HEK293 (cell line): ENCODE results near the gene RPL23.

Experiments
- CTCF ChIA-PET: fragments of 350-600 bp; formaldehyde crosslinking; extraction: SDS; loops from one replicate; lab custom pipeline; 2021; ENCODE audit warnings: antibody characterized with exemption; lab: Yijun Ruan, JAX
- POLR2A ChIA-PET: fragments of 300-600 bp; formaldehyde crosslinking; extraction: SDS; loops from one replicate; lab custom pipeline; 2020; ENCODE audit warnings: antibody characterized with exemption, inconsistent platforms; lab: Yijun Ruan, JAX
- H3K27ac ChIP-seq: fragments of 200-500 bp; sonication (Bioruptor generic); 2 replicates; pipeline ENCODE4 v1.5.1; 2014; ENCODE audit warnings: low read depth, low read length, control low read depth, inconsistent platforms; ENCODE audit errors: extremely low read depth
- H3K36me3 ChIP-seq, 2 experiments: fragments of 200-500 bp in 1 of 2; sonication (Bioruptor generic) in 1 of 2; 1 replicate in 1 of 2; 2 replicates in 1 of 2; pipeline ENCODE4 v1.5.1; 2014 to 2017; ENCODE audit warnings: inconsistent platforms in 2 of 2, low read length in 2 of 2; ENCODE audit not compliant: control insufficient read depth in 2 of 2, insufficient read depth in 1 of 2
- H3K4me1 ChIP-seq: fragments of 200-500 bp; sonication (Bioruptor generic); 2 replicates; pipeline ENCODE4 v1.5.1; 2014; ENCODE audit warnings: mild to moderate bottlenecking, low read length, inconsistent platforms; ENCODE audit not compliant: control insufficient read depth, insufficient read depth
- H3K4me3 ChIP-seq: 2 replicates; pipeline ENCODE4 v1.5.1; 2011; ENCODE audit warnings: low read depth, mild to moderate bottlenecking, control low read depth, low read length, moderate library complexity
- H3K9me3 ChIP-seq: fragments of 200-500 bp; sonication (Bioruptor generic); 2 replicates; pipeline ENCODE4 v1.5.1; 2014; ENCODE audit warnings: low read depth, low read length, inconsistent platforms; ENCODE audit not compliant: control insufficient read depth, insufficient read depth
- HOXD13 ChIP-seq: sonication (generic); formaldehyde crosslinking; IDR thresholded peaks from 2 replicates; pipeline ENCODE4 v1.8.0; 2022; ENCODE audit warnings: missing genetic modification reagents, borderline replicate concordance
- KLF10 ChIP-seq: fragments of 450-650 bp; IDR thresholded peaks from 2 replicates; pipeline ENCODE4 v1.5.1; 2018; ENCODE audit warnings: missing biosample characterization, mild to moderate bottlenecking, missing genetic modification characterization
- MEIS1 ChIP-seq: sonication (generic); formaldehyde crosslinking; IDR thresholded peaks from 2 replicates; pipeline ENCODE4 v1.8.1; 2022; ENCODE audit warnings: missing genetic modification reagents, mild to moderate bottlenecking, borderline replicate concordance
- SALL2 ChIP-seq: fragments of 450-650 bp; formaldehyde crosslinking; IDR thresholded peaks from 2 replicates; pipeline ENCODE4 v1.5.0; 2017; ENCODE audit warnings: missing biosample characterization, mild to moderate bottlenecking, missing genetic modification characterization, borderline replicate concordance
- TRIM28 ChIP-seq: IDR thresholded peaks from 2 replicates; pipeline ENCODE4 v1.6.1; 2011; ENCODE audit warnings: low read length, control low read depth, borderline replicate concordance
- ZEB2 ChIP-seq: fragments of 450-650 bp; formaldehyde crosslinking; IDR thresholded peaks from 2 replicates; pipeline ENCODE4 v1.5.1; 2016; ENCODE audit warnings: missing biosample characterization, missing genetic modification characterization
- ZFP37 ChIP-seq: fragments of 450-650 bp; formaldehyde crosslinking; IDR thresholded peaks from 2 replicates; pipeline ENCODE4 v1.5.1; 2016; ENCODE audit warnings: missing biosample characterization, missing genetic modification characterization
- ZIC2 ChIP-seq: fragments of 450-650 bp; formaldehyde crosslinking; IDR thresholded peaks from 2 replicates; pipeline ENCODE4 v1.5.1; 2016; ENCODE audit warnings: missing biosample characterization, missing genetic modification characterization
- ZNF10 ChIP-seq: fragments of 450-650 bp; formaldehyde crosslinking; IDR thresholded peaks from 2 replicates; pipeline ENCODE4 v1.5.1; 2017; ENCODE audit warnings: missing biosample characterization, missing genetic modification characterization
- ZNF132 ChIP-seq: fragments of 450-650 bp; formaldehyde crosslinking; IDR thresholded peaks from 2 replicates; pipeline ENCODE4 v1.5.1; 2017; ENCODE audit warnings: missing biosample characterization, missing genetic modification characterization, borderline replicate concordance
- ZNF174 ChIP-seq: fragments of 450-650 bp; formaldehyde crosslinking; IDR thresholded peaks from 2 replicates; pipeline ENCODE4 v1.5.0; 2017; ENCODE audit warnings: missing biosample characterization, mild to moderate bottlenecking, missing genetic modification characterization
- ZNF223 ChIP-seq: fragments of 450-650 bp; formaldehyde crosslinking; IDR thresholded peaks from 2 replicates; pipeline ENCODE4 v1.5.1; 2016; ENCODE audit warnings: missing biosample characterization, missing genetic modification characterization
- ZNF24 ChIP-seq: fragments of 450-650 bp; formaldehyde crosslinking; IDR thresholded peaks from 2 replicates; pipeline ENCODE4 v1.5.1; 2016; ENCODE audit warnings: missing biosample characterization, missing genetic modification characterization
- ZNF302 ChIP-seq: fragments of 450-650 bp; formaldehyde crosslinking; IDR thresholded peaks from 2 replicates; pipeline ENCODE4 v1.5.1; 2016; ENCODE audit warnings: missing biosample characterization, missing genetic modification characterization, low read depth
- ZNF311 ChIP-seq: fragments of 450-650 bp; formaldehyde crosslinking; IDR thresholded peaks from 2 replicates; pipeline ENCODE4 v1.5.1; 2017; ENCODE audit warnings: missing biosample characterization, missing genetic modification characterization, borderline replicate concordance
- ZNF324 ChIP-seq: fragments of 450-650 bp; formaldehyde crosslinking; IDR thresholded peaks from 2 replicates; pipeline ENCODE4 v1.5.1; 2016; ENCODE audit warnings: missing biosample characterization, missing genetic modification characterization
- ZNF37A ChIP-seq: fragments of 450-650 bp; IDR thresholded peaks from 2 replicates; pipeline ENCODE4 v1.5.1; 2018; ENCODE audit warnings: missing biosample characterization, missing genetic modification characterization
- ZNF394 ChIP-seq: fragments of 450-650 bp; formaldehyde crosslinking; IDR thresholded peaks from 2 replicates; pipeline ENCODE4 v1.5.1; 2016; ENCODE audit warnings: missing biosample characterization, missing genetic modification characterization, mild to moderate bottlenecking, moderate library complexity, borderline replicate concordance
- ZNF423 ChIP-seq: fragments of 450-650 bp; formaldehyde crosslinking; IDR thresholded peaks from 2 replicates; pipeline ENCODE4 v1.5.1; 2016; ENCODE audit warnings: missing biosample characterization, missing genetic modification characterization
- ZNF48 ChIP-seq: fragments of 450-650 bp; formaldehyde crosslinking; IDR thresholded peaks from 2 replicates; pipeline ENCODE4 v1.5.1; 2016; ENCODE audit warnings: missing biosample characterization, missing genetic modification characterization
- ZNF555 ChIP-seq: fragments of 450-650 bp; formaldehyde crosslinking; conservative IDR thresholded peaks from 2 replicates; pipeline ENCODE4 v1.5.1; 2017; ENCODE audit warnings: missing biosample characterization, mild to moderate bottlenecking, missing genetic modification characterization, inconsistent platforms
- ZNF654 ChIP-seq: fragments of 450-650 bp; formaldehyde crosslinking; IDR thresholded peaks from 2 replicates; pipeline ENCODE4 v1.5.1; 2016; ENCODE audit warnings: low read depth, missing biosample characterization, missing genetic modification characterization
- ZNF664 ChIP-seq: fragments of 450-650 bp; formaldehyde crosslinking; IDR thresholded peaks from 2 replicates; pipeline ENCODE4 v1.5.1; 2016; ENCODE audit warnings: missing biosample characterization, missing genetic modification characterization
- ZNF776 ChIP-seq: fragments of 450-650 bp; formaldehyde crosslinking; IDR thresholded peaks from 2 replicates; pipeline ENCODE4 v1.5.0; 2017; ENCODE audit warnings: missing biosample characterization, missing genetic modification characterization, borderline replicate concordance
- ZNF830 ChIP-seq: fragments of 450-650 bp; IDR thresholded peaks from 2 replicates; pipeline ENCODE4 v1.5.0; 2018; ENCODE audit warnings: missing biosample characterization, missing genetic modification characterization, low read depth, mild to moderate bottlenecking, moderate library complexity
- ZNF837 ChIP-seq: fragments of 450-650 bp; formaldehyde crosslinking; IDR thresholded peaks from 2 replicates; pipeline ENCODE4 v1.5.1; 2016; ENCODE audit warnings: missing biosample characterization, missing genetic modification characterization
- ZXDB ChIP-seq: fragments of 450-650 bp; formaldehyde crosslinking; IDR thresholded peaks from 2 replicates; pipeline ENCODE4 v1.5.1; 2016; ENCODE audit warnings: missing biosample characterization, missing genetic modification characterization
- TF ChIP-seq, protein P1 (sequence below): fragments of 450-650 bp; formaldehyde crosslinking; IDR thresholded peaks from 2 replicates; pipeline ENCODE4 v1.5.1; 2016; ENCODE audit warnings: missing biosample characterization, missing genetic modification characterization
- TF ChIP-seq, protein P2 (sequence below): fragments of 450-650 bp; formaldehyde crosslinking; IDR thresholded peaks from 2 replicates; pipeline ENCODE4 v1.5.1; 2016; ENCODE audit warnings: missing biosample characterization, missing genetic modification characterization
- TF ChIP-seq, protein P3 (sequence below): fragments of 450-650 bp; formaldehyde crosslinking; IDR thresholded peaks from 2 replicates; pipeline ENCODE4 v1.5.1; 2016; ENCODE audit warnings: missing biosample characterization, missing genetic modification characterization, borderline replicate concordance
- TF ChIP-seq, protein P4 (sequence below): fragments of 450-650 bp; formaldehyde crosslinking; IDR thresholded peaks from 2 replicates; pipeline ENCODE4 v1.5.1; 2016; ENCODE audit warnings: missing biosample characterization, missing genetic modification characterization
- TF ChIP-seq, protein P5 (sequence below): fragments of 450-650 bp; formaldehyde crosslinking; IDR thresholded peaks from 2 replicates; pipeline ENCODE4 v1.5.1; 2016; ENCODE audit warnings: missing biosample characterization, missing genetic modification characterization

RPL23 gene

DNA sequence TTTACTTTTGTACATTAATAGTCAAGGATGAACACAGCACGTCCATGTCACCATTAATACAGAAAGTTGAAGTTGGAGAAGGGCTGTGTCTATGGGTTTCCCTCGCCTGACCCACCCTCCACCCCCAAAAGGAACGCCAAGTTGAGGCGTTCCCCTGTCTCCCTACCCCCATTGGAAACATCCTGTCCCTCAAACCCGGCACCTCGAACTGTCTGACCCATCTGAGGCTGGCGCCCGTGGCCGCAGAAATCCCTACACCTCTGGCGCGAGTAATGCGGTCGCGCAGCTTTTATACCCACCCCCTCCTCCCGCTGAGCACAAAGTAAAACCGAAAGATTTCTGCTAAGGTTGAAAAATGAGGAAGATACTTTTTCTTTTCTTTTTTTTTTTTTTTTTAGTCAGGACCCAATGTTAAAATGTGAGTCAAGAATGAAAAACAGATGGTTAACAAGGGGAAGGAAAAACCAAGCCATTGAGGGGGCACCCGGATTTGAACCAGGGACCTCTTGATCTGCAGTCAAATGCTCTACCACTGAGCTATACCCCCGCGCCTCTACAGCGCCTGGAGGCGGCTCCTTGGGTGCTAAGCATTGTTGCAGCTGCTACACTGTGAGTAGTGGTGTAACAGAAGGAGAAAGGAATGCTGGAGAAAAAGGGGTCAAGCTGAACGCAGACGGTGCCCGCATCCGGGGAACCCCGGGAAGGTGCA lies 15.4 kb upstream of the RPL23 start:
- H3K36me3 ChIP-seq = no peaks in the 10 kb centered on the region
- peak overlapping the region; percentile 94 for H3K4me3 ChIP-seq
- ChIA-PET POLR2A (interaction anchor here (0.5 to 4.1 kb wide), 24 partner anchors 8 to 510 kb away, joined by 3 to 62 read pairs (median 8); partner anchors contain the start of genes LASP1NB, PIP4K2B, PLXDC1 and PSMB3), CTCF (interaction anchor here (0.7 to 5.8 kb wide), 5 partner anchors 15 to 1940 kb away, joined by 3 to 24 read pairs (median 4); partner anchors contain the start of gene RPL23)
- peaks cover 9% of the 10 kb centered on the region for H3K4me1 ChIP-seq
- no peaks in the 10 kb centered on the region for H3K9me3 ChIP-seq
- peak overlapping the region; percentile 96 for H3K27ac ChIP-seq
- TF ChIP-seq ZNF174 (tag by site-specific recombination) (no peak), ZNF664 (tag by site-specific recombination) (no peak), MEIS1 (CRISPR knock-in tag) (no peak), ZNF776 (no peak), ZNF132 (tag by site-specific recombination) (no peak), ZNF10 (tag by site-specific recombination) (peak; percentile 58), ZNF654 (0 out of 2 replicates have a peak, but pooled peaks have one; percentile 6), ZXDB (tag by site-specific recombination) (no peak; the same call in 1 of the 2 replicates), HOXD13 (CRISPR knock-in tag) (no peak), ZEB2 (tag by site-specific recombination) (peak; percentile 78), SALL2 (no peak), ZNF37A (tag by site-specific recombination) (peak; percentile 50; the same call in 1 of the 2 replicates), ZNF837 (tag by site-specific recombination) (no peak), ZIC2 (tag by site-specific recombination) (peak; percentile 45; the same call in 1 of the 2 replicates), ZNF311 (no peak), ZNF24 (tag by site-specific recombination) (0 out of 2 replicates have a peak, but pooled peaks have one; percentile 57), ZNF223 (tag by site-specific recombination) (no peak), KLF10 (tag by site-specific recombination) (peak; percentile 95), ZNF555 (tag by site-specific recombination) (no peak), ZNF394 (tag by site-specific recombination) (peak; percentile 61; the same call in 1 of the 2 replicates), ZNF48 (tag by site-specific recombination) (no peak), ZNF423 (tag by site-specific recombination) (no peak), TRIM28 (no peak; the same call in none of the 2 replicates), ZNF302 (tag by site-specific recombination) (no peak), ZNF830 (tag by site-specific recombination) (no peak), ZNF324 (tag by site-specific recombination) (no peak; the same call in none of the 2 replicates), ZFP37 (tag by site-specific recombination) (peak; percentile 88)
- TF ChIP-seq, protein P1, sequence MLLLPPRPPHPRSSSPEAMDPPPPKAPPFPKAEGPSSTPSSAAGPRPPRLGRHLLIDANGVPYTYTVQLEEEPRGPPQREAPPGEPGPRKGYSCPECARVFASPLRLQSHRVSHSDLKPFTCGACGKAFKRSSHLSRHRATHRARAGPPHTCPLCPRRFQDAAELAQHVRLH = peak; percentile 76
- TF ChIP-seq, protein P2, sequence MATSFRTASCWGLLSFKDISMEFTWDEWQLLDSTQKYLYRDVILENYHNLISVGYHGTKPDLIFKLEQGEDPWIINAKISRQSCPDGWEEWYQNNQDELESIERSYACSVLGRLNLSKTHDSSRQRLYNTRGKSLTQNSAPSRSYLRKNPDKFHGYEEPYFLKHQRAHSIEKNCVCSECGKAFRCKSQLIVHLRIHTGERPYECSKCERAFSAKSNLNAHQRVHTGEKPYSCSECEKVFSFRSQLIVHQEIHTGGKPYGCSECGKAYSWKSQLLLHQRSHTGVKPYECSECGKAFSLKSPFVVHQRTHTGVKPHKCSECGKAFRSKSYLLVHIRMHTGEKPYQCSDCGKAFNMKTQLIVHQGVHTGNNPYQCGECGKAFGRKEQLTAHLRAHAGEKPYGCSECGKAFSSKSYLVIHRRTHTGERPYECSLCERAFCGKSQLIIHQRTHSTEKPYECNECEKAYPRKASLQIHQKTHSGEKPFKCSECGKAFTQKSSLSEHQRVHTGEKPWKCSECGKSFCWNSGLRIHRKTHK (tag by site-specific recombination) = no peak
- TF ChIP-seq, protein P3, sequence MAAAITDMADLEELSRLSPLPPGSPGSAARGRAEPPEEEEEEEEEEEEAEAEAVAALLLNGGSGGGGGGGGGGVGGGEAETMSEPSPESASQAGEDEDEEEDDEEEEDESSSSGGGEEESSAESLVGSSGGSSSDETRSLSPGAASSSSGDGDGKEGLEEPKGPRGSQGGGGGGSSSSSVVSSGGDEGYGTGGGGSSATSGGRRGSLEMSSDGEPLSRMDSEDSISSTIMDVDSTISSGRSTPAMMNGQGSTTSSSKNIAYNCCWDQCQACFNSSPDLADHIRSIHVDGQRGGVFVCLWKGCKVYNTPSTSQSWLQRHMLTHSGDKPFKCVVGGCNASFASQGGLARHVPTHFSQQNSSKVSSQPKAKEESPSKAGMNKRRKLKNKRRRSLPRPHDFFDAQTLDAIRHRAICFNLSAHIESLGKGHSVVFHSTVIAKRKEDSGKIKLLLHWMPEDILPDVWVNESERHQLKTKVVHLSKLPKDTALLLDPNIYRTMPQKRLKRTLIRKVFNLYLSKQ (tag by site-specific recombination) = no peak
- TF ChIP-seq, protein P4, sequence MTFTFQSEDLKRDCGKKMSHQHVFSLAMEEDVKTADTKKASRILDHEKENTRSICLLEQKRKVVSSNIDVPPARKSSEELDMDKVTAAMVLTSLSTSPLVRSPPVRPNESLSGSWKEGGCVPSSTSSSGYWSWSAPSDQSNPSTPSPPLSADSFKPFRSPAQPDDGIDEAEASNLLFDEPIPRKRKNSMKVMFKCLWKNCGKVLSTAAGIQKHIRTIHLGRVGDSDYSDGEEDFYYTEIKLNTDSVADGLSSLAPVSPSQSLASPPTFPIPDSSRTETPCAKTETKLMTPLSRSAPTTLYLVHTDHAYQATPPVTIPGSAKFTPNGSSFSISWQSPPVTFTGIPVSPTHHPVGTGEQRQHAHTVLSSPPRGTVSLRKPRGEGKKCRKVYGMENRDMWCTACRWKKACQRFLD = no peak
- TF ChIP-seq, protein P5, sequence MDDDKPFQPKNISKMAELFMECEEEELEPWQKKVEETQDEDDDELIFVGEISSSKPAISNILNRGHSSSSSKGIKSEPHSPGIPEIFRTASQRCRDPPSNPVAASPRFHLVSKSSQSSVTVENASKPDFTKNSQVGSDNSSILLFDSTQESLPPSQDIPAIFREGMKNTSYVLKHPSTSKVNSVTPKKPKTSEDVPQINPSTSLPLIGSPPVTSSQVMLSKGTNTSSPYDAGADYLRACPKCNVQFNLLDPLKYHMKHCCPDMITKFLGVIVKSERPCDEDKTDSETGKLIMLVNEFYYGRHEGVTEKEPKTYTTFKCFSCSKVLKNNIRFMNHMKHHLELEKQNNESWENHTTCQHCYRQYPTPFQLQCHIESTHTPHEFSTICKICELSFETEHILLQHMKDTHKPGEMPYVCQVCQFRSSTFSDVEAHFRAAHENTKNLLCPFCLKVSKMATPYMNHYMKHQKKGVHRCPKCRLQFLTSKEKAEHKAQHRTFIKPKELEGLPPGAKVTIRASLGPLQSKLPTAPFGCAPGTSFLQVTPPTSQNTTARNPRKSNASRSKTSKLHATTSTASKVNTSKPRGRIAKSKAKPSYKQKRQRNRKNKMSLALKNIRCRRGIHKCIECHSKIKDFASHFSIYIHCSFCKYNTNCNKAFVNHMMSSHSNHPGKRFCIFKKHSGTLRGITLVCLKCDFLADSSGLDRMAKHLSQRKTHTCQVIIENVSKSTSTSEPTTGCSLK (tag by site-specific recombination) = no peak
